ENCODE data around the gene TMC4.
A peak's percentile ranks its signal among the peaks of the same experiment; 100 is the strongest.
"Not testable (repeated sequence)": the region's sequence is repeated elsewhere in the genome, so short reads cannot be mapped to it uniquely, and the experiment has no call there.

The TMC4 gene

GRCh38 chr19:54178581-54179261 lies 5.8 kb upstream of the TMC4 start:
- DNase-seq, result peak; percentile 31 to 56

- DNase-seq, result no peak
These were observed 1.2 kb upstream of the TMC4 start for GRCh38 chr19:54173951-54174834.

GRCh38 chr19:54173359-54173699 lies 369 bp upstream of the TMC4 start:
- DNase-seq, result no peak

- DNase-seq, result not testable (repeated sequence)
These were observed 1.1 kb downstream of the TMC4 start for GRCh38 chr19:54171736-54172431.

- no peak for DNase-seq
These were observed 3.7 kb downstream of the TMC4 start for GRCh38 chr19:54169149-54169740.

- peak; percentile 85 to 88 for DNase-seq
These were observed 4.6 kb downstream of the TMC4 start for GRCh38 chr19:54168174-54168917.

- DNase-seq, result no peak
These were observed 7.7 kb downstream of the TMC4 start for GRCh38 chr19:54165222-54165621.

GRCh38 chr19:54164369-54165068 lies 8.4 kb downstream of the TMC4 start:
- DNase-seq, result peak; percentile 61 to 81

GRCh38 chr19:54162884-54163283 lies 10.1 kb downstream of the TMC4 start:
- no peak for DNase-seq

GRCh38 chr19:54162241-54162805 lies 10.6 kb downstream of the TMC4 start:
- DNase-seq, result peak; percentile 86

- no peak for DNase-seq
These were observed 12.1 kb downstream of the TMC4 start for GRCh38 chr19:54160854-54161253.

GRCh38 chr19:54160182-54160811 lies 12.7 kb downstream of the TMC4 start:
- DNase-seq, result no peak

GRCh38 chr19:54159352-54160181 lies 13.4 kb downstream of the TMC4 start, which contains the start of gene LENG1:
TSS of gene LENG1 (minus strand) at chr19:54159721. CDS start at chr19:54159695, 26 bp downstream.
- peak; percentile 100 for DNase-seq

GRCh38 chr19:54158812-54159351 lies 14.1 kb downstream of the TMC4 start:
- DNase-seq, result peak in 1 of 2 donors; percentile 31

GRCh38 chr19:54156953-54157352 lies 16.0 kb downstream of the TMC4 start:
- no peak for DNase-seq

- DNase-seq, result no peak
These were observed 16.5 kb downstream of the TMC4 start for GRCh38 chr19:54156490-54156889.

GRCh38 chr19:54155694-54156093 lies 17.3 kb downstream of the TMC4 start:
- DNase-seq, result no peak

GRCh38 chr19:54154603-54155345 lies 18.2 kb downstream of the TMC4 start:
- peak; percentile 20 to 47 for DNase-seq

Measured in CD4-positive, alpha-beta T cell treated with Interferon alpha-2 for 1 hour (primary cell).